IPS-NIHi11 (cell line): ENCODE results near the gene EGFL7.

Source experiments
- DNase-seq: peaks from one replicate; pipeline ENCODE4 v3.0.0; 2012; ENCODE audit warnings: mixed read lengths, low spot score

The EGFL7 gene

GRCh38 chr9:136673088-136673974 lies 10.6 kb downstream of the EGFL7 start:
- DNase-seq: no peak

GRCh38 chr9:136673975-136674785 lies 11.5 kb downstream of the EGFL7 start:
- DNase-seq: no peak

GRCh38 chr9:136674786-136675349 lies 12.2 kb downstream of the EGFL7 start:
- peak; percentile 68 for DNase-seq

GRCh38 chr9:136675477-136676296 lies 13.0 kb downstream of the EGFL7 start:
- no peak for DNase-seq

- DNase-seq: no peak
Observed at GRCh38 chr9:136676297-136676794, 13.6 kb downstream of the EGFL7 start.

GRCh38 chr9:136676920-136677686 lies 14.4 kb downstream of the EGFL7 start:
- DNase-seq: no peak

- DNase-seq: no peak
Observed at GRCh38 chr9:136678034-136678433, 15.3 kb downstream of the EGFL7 start.

DNA sequence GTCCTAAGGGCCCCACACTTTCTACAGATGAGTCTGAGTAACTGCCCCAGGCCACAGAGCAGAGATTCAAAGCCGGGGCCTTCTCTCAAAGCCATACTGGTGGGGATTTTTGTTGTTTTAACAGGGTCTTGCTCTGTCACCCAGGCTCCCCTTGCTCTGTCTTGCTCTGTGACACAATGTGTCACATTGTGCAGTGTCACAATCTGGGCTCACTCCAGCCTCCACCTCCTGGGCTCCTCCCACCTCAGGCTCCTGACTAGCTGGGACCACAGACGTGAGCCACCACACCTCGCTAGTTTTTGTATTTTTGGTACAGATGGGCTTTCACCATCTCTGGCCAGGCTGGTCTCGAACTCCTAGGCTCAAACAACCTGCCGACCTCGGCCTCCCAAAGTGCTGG lies 15.9 kb downstream of the EGFL7 start:
- DNase-seq: no peak

- DNase-seq: no peak
Observed at GRCh38 chr9:136679431-136679941, 16.8 kb downstream of the EGFL7 start.

DNA sequence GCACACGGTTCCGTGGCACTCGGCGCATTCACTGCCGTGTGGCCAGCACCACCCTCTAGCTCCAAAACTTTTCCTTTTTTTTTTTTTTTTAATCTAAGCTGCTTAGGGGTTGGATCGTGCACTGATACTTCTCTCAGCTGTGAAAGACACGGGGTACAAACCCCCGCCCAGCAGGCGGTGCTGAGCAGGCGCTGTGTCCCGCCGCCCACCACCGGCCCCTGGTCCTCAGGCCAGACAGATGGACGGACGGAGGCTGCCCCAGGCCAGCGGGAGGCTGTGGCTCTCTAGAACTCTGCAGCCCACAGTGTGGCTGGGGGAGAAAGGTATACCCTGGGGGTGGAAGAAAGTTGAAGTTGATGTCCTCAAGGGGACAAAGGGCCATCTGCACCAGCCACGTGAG lies 18.3 kb downstream of the EGFL7 start:
- DNase-seq: no peak

DNA sequence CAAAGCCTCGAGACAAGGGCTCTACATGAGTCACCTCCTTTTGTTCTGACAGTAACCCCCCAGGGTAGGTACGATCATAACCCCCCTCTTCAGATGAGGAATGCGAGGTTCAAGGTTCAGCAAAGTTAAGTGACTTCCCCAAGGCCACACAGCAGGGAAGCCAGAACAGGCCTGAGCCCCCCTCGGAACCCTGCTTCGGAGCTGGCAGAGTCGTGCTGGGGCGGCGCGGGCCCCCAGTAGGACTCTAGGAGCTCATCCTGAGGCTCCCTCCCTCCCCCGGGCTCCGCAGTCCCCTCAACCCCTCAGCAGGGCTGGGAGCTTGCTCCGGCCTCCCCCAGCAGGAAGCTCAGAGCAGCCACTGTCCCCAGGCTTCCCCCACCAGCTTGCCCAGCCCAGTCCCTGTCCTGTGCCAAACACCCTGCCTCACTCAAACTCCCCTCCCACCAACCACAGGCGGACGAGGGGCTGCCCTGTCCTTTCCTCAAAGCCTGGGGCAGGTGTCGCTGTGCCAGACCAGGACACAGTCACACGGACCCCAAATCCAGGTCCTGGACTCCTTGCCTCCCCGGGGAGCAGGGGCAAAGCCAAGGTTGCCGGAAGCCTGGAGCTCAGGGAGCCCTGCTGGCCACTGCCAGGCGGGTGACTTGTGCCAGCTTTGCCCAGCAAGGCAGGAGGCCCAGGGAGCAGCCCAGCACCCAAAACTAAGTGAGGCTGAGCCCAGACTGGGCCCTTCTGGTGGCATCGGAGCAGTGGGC lies 19.4 kb downstream of the EGFL7 start:
- DNase-seq: no peak

- no peak for DNase-seq
Observed at GRCh38 chr9:136682710-136683109, 20.0 kb downstream of the EGFL7 start.

GRCh38 chr9:136683173-136683745 lies 20.5 kb downstream of the EGFL7 start:
- DNase-seq: no peak

- no peak for DNase-seq
Observed at GRCh38 chr9:136683755-136684154, 21.0 kb downstream of the EGFL7 start.

GRCh38 chr9:136684339-136684738 lies 21.6 kb downstream of the EGFL7 start:
- DNase-seq: no peak

- DNase-seq: no peak
Observed at GRCh38 chr9:136684799-136685198, 22.1 kb downstream of the EGFL7 start.

- DNase-seq: no peak
Observed at GRCh38 chr9:136685216-136685615, 22.5 kb downstream of the EGFL7 start.

- DNase-seq: no peak
Observed at GRCh38 chr9:136685790-136686533, 23.2 kb downstream of the EGFL7 start.

- no peak for DNase-seq
Observed at GRCh38 chr9:136686534-136686793, 23.7 kb downstream of the EGFL7 start.
